Calu3 (cell line): ENCODE measurements around the gene SH3BP1. TPM values are rescaled to one million over a fixed set of nuclear protein-coding genes. Genes with fewer than 3 reads are reported as not detected.
"Not testable (repeated sequence)": the region's sequence is repeated elsewhere in the genome, so short reads cannot be mapped to it uniquely, and the experiment has no call there.

Source experiments
- BruUV-seq: library from RNA; stranded (reverse); fragments of 400-500 nt; replicated peaks from 2 replicates; lab custom pipeline; 2021; lab: Mats Ljungman, UMichigan
- CTCF ChIA-PET: fragments of 300-600 bp; sonication (Branson Sonifier 250); formaldehyde crosslinking; loops from one replicate; lab custom pipeline; 2022; ENCODE audit warnings: antibody characterized with exemption; lab: Charles Lee
- DNase-seq: peaks from one replicate; pipeline ENCODE4 v3.0.0; 2022
- H3K27ac Mint-ChIP-seq: one replicate; pipeline ENCODE4 v1.8.0; 2022; ENCODE audit warnings: mixed read lengths; ENCODE audit not compliant: unreplicated experiment
- H3K27me3 Mint-ChIP-seq: one replicate; pipeline ENCODE4 v1.8.0; 2022; ENCODE audit warnings: mixed read lengths; ENCODE audit not compliant: unreplicated experiment
- H3K36me3 Mint-ChIP-seq: one replicate; pipeline ENCODE4 v1.8.0; 2022; ENCODE audit warnings: mild to moderate bottlenecking, moderate library complexity, mixed read lengths; ENCODE audit not compliant: insufficient read depth, unreplicated experiment
- H3K4me1 Mint-ChIP-seq: one replicate; pipeline ENCODE4 v1.8.0; 2022; ENCODE audit warnings: mild to moderate bottlenecking, low read depth, mixed read lengths; ENCODE audit not compliant: unreplicated experiment
- H3K4me3 Mint-ChIP-seq: one replicate; pipeline ENCODE4 v1.8.0; 2022; ENCODE audit warnings: mild to moderate bottlenecking, low read depth, moderate library complexity, mixed read lengths; ENCODE audit not compliant: unreplicated experiment
- H3K9me3 Mint-ChIP-seq: one replicate; pipeline ENCODE4 v1.8.0; 2022; ENCODE audit warnings: low read depth, mixed read lengths; ENCODE audit not compliant: unreplicated experiment
- intact Hi-C: fragments of 100-400 bp; cut with micrococcal nuclease; formaldehyde crosslinking; loops from one replicate; pipeline ENCODE4 v1.10.0; 2022; ENCODE audit not compliant: unreplicated experiment
- total RNA-seq: library from RNA; stranded (reverse); gene quantifications from 2 replicates; pipeline ENCODE4 v1.2.3, GENCODE V29; 2022
- TF ChIP-seq, protein P1 (sequence below): fragments of 200-600 bp; IDR thresholded peaks from one replicate; pipeline ENCODE4 v1.8.0; 2022; ENCODE audit warnings: antibody characterized with exemption; ENCODE audit not compliant: unreplicated experiment

Gene SH3BP1
- total RNA-seq, 1 experiment from 2014 or later: 17.6 TPM

DNA sequence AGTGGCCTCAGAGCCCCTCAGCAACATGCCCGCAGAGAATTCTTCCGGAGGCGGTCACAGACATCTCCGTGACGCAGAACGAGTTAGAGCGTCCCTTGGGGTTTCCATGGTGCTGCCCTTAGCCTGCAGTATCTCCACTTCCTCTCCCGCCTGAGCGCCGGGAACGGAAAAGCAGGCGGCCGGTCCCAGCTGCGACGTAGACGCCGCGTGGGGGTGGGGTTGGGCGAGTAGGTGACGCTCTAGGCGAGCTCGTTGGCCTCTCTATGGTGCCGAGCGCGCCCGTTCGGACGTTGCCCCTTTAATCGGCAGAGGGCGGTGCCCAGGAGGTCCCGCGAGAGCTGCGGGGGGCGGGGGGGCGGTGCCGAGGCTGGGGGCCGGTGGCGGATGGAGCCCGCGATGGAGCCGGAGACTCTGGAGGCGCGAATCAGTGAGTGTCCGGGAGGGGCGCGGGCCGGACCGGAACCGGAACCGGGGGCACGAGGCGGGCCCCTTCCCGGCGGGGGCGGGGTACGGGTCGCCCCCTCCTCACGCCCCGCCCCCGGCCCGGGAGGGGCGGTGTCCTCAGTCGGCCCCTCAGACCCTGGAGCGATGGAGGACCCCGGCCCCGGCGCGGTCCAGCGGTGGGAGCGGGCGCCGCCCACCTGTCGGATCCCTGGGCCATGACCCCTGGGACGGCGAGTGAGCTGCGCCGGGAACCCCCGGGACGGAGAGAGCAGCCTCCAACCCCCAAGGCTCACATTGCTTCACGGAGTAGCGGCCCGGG is 30.8 kb upstream of the SH3BP1 start, which contains the start of gene GGA1:
Gene GGA1, plus strand, starts transcription at position 358 of the 763 bp plus-strand sequence. Its CDS starts 27 bp downstream, at position 385.
- Mint-ChIP-seq H3K27ac (peak within 1 kb of the TSS; percentile 87), H3K36me3 (peaks cover 47% of the 10 kb centered on the region), H3K27me3 (no peaks in the 10 kb centered on the region), H3K4me1 (peaks cover 10% of the 10 kb centered on the region), H3K4me3 (peak within 1 kb of the TSS; percentile 89), H3K9me3 (no peaks in the 10 kb centered on the region)
- intact Hi-C loops: no loop called here
- no TSS peak for BruUV-seq
- TF ChIP-seq, protein P1, sequence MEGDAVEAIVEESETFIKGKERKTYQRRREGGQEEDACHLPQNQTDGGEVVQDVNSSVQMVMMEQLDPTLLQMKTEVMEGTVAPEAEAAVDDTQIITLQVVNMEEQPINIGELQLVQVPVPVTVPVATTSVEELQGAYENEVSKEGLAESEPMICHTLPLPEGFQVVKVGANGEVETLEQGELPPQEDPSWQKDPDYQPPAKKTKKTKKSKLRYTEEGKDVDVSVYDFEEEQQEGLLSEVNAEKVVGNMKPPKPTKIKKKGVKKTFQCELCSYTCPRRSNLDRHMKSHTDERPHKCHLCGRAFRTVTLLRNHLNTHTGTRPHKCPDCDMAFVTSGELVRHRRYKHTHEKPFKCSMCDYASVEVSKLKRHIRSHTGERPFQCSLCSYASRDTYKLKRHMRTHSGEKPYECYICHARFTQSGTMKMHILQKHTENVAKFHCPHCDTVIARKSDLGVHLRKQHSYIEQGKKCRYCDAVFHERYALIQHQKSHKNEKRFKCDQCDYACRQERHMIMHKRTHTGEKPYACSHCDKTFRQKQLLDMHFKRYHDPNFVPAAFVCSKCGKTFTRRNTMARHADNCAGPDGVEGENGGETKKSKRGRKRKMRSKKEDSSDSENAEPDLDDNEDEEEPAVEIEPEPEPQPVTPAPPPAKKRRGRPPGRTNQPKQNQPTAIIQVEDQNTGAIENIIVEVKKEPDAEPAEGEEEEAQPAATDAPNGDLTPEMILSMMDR: no peak
- peak; percentile 95 for DNase-seq
- CTCF ChIA-PET: interaction anchor here (0.6 to 3.2 kb wide), 17 partner anchors 13 to 1029 kb away, joined by 3 to 38 read pairs (median 4); partner anchors contain the start of genes GCAT, PDXP and TRIOBP

DNA sequence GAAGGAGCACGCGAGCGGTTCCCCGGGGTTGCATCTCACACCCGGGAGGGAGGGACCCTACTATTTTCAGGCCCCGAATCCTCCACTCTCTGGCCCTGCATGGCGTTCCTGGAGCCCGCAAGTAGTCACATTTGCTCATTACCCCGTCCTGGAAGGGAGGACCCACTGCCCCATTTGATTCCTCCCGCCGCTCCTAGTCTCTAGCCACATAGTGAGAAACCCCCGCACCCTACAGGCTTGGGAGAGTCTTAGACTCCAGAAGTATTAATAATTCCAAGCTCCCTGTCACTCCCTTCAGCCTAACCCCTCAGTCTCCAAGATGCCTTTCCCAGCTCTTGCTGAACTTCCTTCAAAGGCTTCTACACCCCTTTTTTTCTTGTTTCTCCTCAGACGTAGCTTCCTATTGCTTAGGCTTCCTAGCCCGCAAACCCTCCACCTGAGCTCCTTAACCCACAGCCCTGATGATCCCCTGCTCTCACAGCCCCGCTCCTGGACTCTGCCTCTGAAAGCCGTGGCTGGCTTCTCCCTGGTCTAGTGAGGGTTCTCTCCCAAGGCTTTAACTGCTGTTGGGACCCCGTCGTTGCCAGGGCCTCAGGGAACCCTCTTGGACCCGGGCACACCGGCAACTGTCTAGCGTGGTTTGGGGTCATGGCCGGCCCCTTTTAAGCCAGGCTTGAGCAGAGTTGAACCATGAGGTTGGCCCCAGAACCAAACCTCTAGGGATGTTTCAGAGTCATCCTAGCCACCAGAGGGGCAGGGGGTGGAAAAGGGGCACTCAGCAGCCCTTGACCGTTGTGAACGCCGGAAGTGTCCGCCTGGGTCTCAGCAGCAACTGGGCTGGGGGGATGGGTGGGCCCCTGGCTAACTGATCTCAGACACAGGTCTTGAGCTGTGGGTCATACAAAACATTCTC is 30.0 kb upstream of the SH3BP1 start:
- TSS peak; percentile 32 for BruUV-seq
- no peaks in the 10 kb centered on the region for H3K27me3 Mint-ChIP-seq
- no peak for DNase-seq
- no peaks in the 10 kb centered on the region for H3K9me3 Mint-ChIP-seq
- CTCF ChIA-PET: interaction anchor here (0.7 to 3.2 kb wide), 7 partner anchors 12 to 198 kb away, joined by 3 to 38 read pairs (median 4); partner anchors contain the start of gene GCAT
- peak overlapping the region; percentile 78 for H3K27ac Mint-ChIP-seq
- peak overlapping the region; percentile 89 for H3K4me3 Mint-ChIP-seq
- intact Hi-C loops: no loop called here
- H3K4me1 Mint-ChIP-seq: peaks cover 10% of the 10 kb centered on the region
- peaks cover 49% of the 10 kb centered on the region for H3K36me3 Mint-ChIP-seq
- TF ChIP-seq, protein P1: no peak

DNA sequence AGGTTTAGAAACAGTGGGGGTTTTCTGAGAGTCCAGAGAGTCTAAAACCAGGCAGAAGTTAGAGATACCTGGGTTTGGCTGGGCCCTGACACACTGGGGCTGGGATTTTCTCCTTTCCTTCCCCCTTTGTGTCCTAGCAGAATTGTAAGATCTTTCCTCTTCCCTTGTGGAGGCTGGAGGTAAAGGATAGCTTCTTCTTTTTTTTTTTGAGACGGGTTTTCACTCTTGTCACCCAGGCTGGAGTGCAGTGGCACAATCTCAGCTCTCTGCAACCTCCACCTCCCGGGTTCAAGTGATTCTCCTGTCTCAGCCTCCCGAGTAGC is 29.4 kb upstream of the SH3BP1 start:
- Mint-ChIP-seq H3K4me1 (peaks cover 10% of the 10 kb centered on the region), H3K36me3 (peaks cover 53% of the 10 kb centered on the region), H3K4me3 (peak overlapping the region; percentile 89)
- H3K27ac Mint-ChIP-seq, H3K9me3 Mint-ChIP-seq, H3K27me3 Mint-ChIP-seq, intact Hi-C loops, CTCF ChIA-PET, DNase-seq, BruUV-seq: not testable (repeated sequence)

DNA sequence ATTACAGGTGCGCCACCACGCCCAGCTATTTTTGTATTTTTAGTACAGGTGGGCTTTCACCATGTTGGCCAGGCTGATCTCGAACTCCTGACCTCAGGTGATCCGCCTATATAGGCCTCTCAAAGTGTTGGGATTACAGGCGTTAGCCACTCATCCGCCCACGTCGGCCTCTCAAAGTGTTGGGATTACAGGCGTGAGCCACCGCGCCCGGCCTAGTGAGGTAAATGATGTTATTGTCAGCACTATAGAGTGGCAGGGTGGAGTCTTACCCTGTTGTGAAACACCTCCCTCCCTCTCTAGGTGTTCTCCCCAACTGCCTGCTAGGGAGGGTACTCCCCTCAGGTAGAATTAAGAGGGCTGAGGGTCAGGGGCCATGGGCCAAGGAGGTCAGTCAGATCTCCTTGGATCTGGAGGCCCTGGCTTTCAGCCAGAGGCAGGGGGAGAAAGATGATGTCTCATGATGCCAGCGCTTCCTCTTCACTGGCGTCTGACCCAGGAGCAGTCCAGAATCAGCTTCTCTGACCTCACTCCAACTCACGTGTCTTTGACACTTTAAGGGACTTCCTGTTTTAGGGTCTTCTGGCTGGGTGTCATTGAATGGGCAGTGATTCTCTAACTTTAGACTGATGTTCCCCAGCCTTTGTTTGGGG is 28.9 kb upstream of the SH3BP1 start:
- CTCF ChIA-PET: no interaction called here
- H3K9me3 Mint-ChIP-seq: no peaks in the 10 kb centered on the region
- DNase-seq: no peak
- no peaks in the 10 kb centered on the region for H3K27me3 Mint-ChIP-seq
- TF ChIP-seq, protein P1: no peak
- BruUV-seq: no TSS peak
- intact Hi-C loops: no loop called here
- no peak overlapping the region for H3K27ac Mint-ChIP-seq
- H3K36me3 Mint-ChIP-seq: peaks cover 53% of the 10 kb centered on the region
- peak overlapping the region; percentile 89 for H3K4me3 Mint-ChIP-seq
- peaks cover 6% of the 10 kb centered on the region for H3K4me1 Mint-ChIP-seq
